Ishikawa (cell line): ENCODE measurements around the gene TBX15.
A peak's percentile ranks its signal among the peaks of the same experiment; 100 is the strongest.

ENCODE experiments used
- CEBPB ChIP-seq: IDR thresholded peaks from 2 replicates; pipeline ENCODE4 v1.6.1; 2012
- CREB1 ChIP-seq: IDR thresholded peaks from 2 replicates; pipeline ENCODE4 v1.6.1; 2012; ENCODE audit warnings: low read depth
- EGR1 ChIP-seq: IDR thresholded peaks from 2 replicates; pipeline ENCODE4 v1.6.1; 2012
- EP300 ChIP-seq: IDR thresholded peaks from 2 replicates; pipeline ENCODE4 v1.6.1; 2012; ENCODE audit warnings: borderline replicate concordance
- FOXM1 ChIP-seq: IDR thresholded peaks from 2 replicates; pipeline ENCODE4 v1.6.1; 2012; ENCODE audit warnings: low read depth, borderline replicate concordance
- MAX ChIP-seq: IDR thresholded peaks from 2 replicates; pipeline ENCODE4 v1.6.1; 2012
- NFIC ChIP-seq: IDR thresholded peaks from 2 replicates; pipeline ENCODE4 v1.6.1; 2012
- RAD21 ChIP-seq: IDR thresholded peaks from 2 replicates; pipeline ENCODE4 v1.6.1; 2012; ENCODE audit warnings: low read depth
- REST ChIP-seq: IDR thresholded peaks from 2 replicates; pipeline ENCODE4 v1.6.1; 2012; ENCODE audit warnings: low read depth, mild to moderate bottlenecking
- TAF1 ChIP-seq: IDR thresholded peaks from 2 replicates; pipeline ENCODE4 v1.6.1; 2012; ENCODE audit warnings: low read depth, mild to moderate bottlenecking
- TCF12 ChIP-seq: IDR thresholded peaks from 2 replicates; pipeline ENCODE4 v1.6.1; 2012; ENCODE audit warnings: low read depth
- TEAD4 ChIP-seq: IDR thresholded peaks from 2 replicates; pipeline ENCODE4 v1.6.1; 2012
- USF1 ChIP-seq: IDR thresholded peaks from 2 replicates; pipeline ENCODE4 v1.6.1; 2012
- YY1 ChIP-seq: IDR thresholded peaks from 2 replicates; pipeline ENCODE4 v1.6.1; 2012; ENCODE audit warnings: low read depth
- ZBTB7A ChIP-seq: IDR thresholded peaks from 2 replicates; pipeline ENCODE4 v1.6.1; 2012; ENCODE audit warnings: low read depth

The TBX15 gene

DNA sequence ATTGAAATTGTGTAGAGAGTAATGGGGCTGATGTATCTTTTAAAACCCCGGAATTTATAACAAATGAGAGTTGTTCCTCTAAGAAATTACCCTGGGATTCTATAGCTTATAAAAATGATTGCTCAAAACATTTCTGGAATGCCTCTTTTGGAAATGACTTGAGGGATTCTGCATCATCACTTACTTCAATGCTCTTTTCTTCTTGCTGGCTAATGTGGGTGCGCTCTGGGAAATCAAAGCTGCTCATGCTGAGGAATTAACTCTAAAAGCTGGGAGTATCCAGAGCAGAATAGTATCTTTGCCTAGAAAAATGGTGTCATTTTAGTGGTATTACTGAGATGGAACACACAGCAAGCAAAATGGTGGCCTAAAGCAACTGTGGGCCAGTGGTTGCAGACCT, 23.0 kb upstream of the TBX15 start:
- TF ChIP-seq EGR1: no peak
- no peak for TF ChIP-seq YY1

DNA sequence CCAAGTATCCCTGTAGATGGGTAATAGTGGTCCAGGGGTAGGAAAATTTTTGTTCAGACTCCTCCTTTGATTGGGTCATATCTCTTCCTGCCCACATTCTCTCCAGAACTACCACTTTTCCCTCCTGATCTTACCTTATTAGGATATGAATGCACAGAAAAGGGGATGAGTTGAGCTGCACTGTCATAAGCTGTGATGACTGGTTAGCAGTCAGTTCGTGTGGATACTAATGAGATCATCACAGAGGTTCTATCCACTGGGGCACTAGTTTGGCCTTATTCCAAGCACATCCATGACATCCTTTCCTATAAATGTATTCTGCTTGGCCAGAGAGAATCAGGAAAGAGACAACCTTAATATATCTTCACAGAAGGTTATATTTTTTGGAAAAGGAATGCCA, 22.1 kb upstream of the TBX15 start:
- TF ChIP-seq MAX (no peak), YY1 (no peak), EGR1 (no peak), NFIC (no peak), USF1 (no peak), ZBTB7A (no peak), FOXM1 (no peak), TAF1 (no peak), CEBPB (no peak), RAD21 (no peak), REST (no peak), TCF12 (no peak), EP300 (no peak), TEAD4 (no peak), CREB1 (no peak)

DNA sequence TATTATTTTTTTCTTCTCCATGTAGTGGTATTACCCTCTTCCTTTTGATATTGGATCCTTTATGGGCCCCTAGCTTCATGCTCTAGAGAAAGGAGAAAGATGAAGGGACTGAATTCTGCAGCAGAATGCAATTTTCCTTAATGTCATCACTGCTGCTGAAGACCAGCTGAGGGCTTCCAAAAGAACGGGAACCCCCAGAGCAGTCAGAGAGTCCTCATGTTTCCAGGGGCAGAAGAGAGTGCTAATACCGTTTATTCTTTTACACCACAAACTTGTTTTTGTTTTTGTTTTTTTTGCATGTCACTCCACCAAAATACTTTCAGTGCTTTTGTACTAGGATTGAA, 21.1 kb upstream of the TBX15 start:
- TF ChIP-seq TAF1 (no peak), YY1 (no peak), ZBTB7A (no peak), FOXM1 (no peak), TEAD4 (no peak), CREB1 (no peak), NFIC (no peak), EGR1 (no peak)

DNA sequence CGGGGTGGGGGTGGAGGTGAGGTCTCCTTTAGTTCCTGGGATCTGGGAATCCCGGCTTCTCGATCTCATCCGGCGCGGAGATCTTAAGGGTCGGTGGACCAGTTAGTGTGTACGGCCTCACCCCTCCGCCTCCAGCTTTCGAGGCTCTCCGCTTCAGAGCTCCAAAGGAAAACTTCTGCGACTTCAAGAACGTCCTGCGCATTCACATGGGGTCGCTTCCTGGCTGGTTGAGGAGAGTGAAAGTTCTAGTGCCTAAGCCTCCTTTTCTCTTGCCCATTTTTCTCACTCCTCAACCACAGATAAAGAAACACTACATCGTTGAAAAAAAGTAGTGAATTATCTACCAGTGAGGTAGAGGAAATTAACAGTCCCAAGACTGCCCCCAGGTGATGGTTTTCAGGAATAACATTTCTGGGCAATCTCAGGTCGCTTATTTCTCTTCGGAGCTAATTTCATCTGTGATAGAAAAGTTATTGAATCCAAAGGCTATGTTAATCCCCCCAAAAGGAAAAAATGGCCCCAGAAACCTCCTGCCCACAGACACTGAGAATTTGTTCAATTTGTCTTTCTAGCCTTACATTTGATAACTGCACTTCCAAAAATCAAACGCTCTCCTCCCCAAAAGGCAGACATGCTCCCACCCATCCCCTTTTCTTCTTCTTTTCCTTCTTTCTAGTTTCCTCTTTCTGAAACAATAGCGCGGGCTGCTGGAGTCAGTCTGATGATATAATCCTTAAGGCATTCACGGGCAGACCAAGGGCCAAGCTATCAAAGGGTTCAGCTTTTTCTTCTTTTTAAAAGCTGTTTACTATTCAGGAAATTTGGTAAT, 20.6 kb upstream of the TBX15 start:
- peak; percentile 67 for TF ChIP-seq RAD21
- TF ChIP-seq CEBPB: no peak
- TF ChIP-seq MAX: no peak
- TF ChIP-seq TCF12: no peak

DNA sequence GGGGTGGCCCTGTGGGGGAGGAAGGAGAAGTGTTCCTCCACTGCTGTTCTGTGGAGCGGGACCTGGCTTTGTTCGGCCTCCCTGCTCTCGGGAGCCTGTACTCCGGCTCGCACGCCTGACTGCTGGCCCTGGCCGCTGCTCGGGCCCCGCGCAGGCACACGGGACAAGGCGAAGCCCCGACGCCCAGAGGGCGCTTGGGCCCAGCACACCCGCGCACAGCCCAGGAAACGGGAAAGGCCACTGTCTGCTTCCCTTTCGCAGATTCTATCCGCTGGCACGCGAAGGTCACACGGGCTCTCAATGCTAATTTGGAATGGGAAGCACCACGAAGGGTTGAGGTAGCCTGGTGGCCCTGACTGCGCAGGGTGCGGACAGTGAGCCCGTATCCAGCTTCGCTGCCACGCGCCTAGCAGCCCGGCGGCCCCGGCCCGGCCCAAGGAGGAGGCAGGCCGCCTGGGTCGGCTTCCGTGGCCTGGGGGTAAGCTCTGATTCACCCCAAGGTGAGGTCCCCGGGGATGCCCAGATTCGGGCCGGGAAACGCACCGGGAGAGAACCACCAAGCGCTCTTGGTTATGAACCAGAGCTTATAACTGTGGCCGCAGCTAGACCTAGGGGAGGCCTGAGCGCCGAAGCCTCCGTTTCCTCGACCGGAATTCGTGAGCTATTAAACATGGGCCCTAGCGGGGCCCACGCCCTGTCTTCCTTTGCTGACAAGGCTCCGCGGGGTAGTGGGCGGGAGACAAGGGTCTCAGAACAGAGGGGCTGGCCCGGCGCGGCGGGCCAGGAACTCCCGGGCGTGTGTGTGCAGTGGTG, 19.7 kb upstream of the TBX15 start:
- no peak for TF ChIP-seq TEAD4
- TF ChIP-seq REST: no peak
- TF ChIP-seq EP300: no peak
- TF ChIP-seq TAF1: no peak

- TF ChIP-seq FOXM1 (no peak), RAD21 (no peak), TAF1 (no peak), TCF12 (no peak), CEBPB (no peak), CREB1 (no peak), YY1 (no peak), USF1 (no peak), EP300 (no peak), NFIC (no peak), EGR1 (no peak), REST (no peak), MAX (no peak), TEAD4 (no peak), ZBTB7A (no peak)
Measured at GRCh38 chr1:119007339-119007669, 19.2 kb upstream of the TBX15 start.
